ENCODE measurements around the gene NPEPPS.

DNA sequence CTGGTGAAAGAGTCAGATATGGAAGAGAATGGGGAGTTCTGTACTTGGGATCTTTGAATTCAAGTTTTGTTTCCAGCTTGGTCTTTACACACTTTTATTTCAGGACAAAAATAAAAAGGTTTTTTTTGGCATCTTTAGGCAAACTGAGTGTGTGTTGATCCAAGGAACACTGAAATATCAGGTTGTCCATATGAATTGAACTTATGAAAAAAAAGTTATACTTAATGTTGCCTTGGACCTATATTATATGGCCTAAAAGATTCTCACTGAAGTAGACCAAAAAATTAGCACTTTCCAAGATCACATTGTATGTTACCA lies 133.7 kb downstream of the NPEPPS start:
- TF ChIP-seq, protein P1, sequence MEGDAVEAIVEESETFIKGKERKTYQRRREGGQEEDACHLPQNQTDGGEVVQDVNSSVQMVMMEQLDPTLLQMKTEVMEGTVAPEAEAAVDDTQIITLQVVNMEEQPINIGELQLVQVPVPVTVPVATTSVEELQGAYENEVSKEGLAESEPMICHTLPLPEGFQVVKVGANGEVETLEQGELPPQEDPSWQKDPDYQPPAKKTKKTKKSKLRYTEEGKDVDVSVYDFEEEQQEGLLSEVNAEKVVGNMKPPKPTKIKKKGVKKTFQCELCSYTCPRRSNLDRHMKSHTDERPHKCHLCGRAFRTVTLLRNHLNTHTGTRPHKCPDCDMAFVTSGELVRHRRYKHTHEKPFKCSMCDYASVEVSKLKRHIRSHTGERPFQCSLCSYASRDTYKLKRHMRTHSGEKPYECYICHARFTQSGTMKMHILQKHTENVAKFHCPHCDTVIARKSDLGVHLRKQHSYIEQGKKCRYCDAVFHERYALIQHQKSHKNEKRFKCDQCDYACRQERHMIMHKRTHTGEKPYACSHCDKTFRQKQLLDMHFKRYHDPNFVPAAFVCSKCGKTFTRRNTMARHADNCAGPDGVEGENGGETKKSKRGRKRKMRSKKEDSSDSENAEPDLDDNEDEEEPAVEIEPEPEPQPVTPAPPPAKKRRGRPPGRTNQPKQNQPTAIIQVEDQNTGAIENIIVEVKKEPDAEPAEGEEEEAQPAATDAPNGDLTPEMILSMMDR (IDR thresholded peaks at IDR 0.05 in 8 of 11, conservative IDR thresholded peaks at IDR 0.05 in 3 of 11) = no peak
- TF ChIP-seq POLR2A (IDR thresholded peaks at IDR 0.05) = no peak
